ENCODE measurements around the gene RASGRF2. TPM values are rescaled to one million over a fixed set of nuclear protein-coding genes. Genes with fewer than 3 reads are reported as not detected.
"Not testable (repeated sequence)": the region's sequence is repeated elsewhere in the genome, so short reads cannot be mapped to it uniquely, and the experiment has no call there.

Gene RASGRF2
- total RNA-seq, 4 donors from 2014 or later = 2.0 to 3.6 (median 2.8) TPM

- in situ Hi-C loops (cut with MboI; ENCODE audit: low pct_ligation_motif_present in 1 of 4, low pct_unique_long_range_greater_than_20kb in 1 of 4, low sequenced_read_pairs in 3 of 4); H3K4me3 ChIP-seq; H3K27me3 ChIP-seq; intact Hi-C loops (cut with DNase I; ENCODE audit: low total_unique reads); H3K4me1 ChIP-seq; H3K9me3 ChIP-seq; DNase-seq; H3K36me3 ChIP-seq; H3K27ac ChIP-seq: not testable (repeated sequence)
- 85 to 91% methylated on average over 3 of the region's 3 CpGs for WGBS, 2 donors (ENCODE audit: low coverage in 1 of 2)
These were observed 70.3 kb downstream of the RASGRF2 start for GRCh38 chr5:81030236-81031034.

- in situ Hi-C loops (cut with MboI; ENCODE audit: low pct_ligation_motif_present in 1 of 4, low pct_unique_long_range_greater_than_20kb in 1 of 4, low sequenced_read_pairs in 3 of 4) = no loop called here
- H3K27me3 ChIP-seq = no peaks in the 10 kb centered on the region
- H3K27ac ChIP-seq = no peak overlapping the region
- 87 to 94% methylated on average over 2 of the region's 2 CpGs for WGBS, 2 donors (ENCODE audit: low coverage in 1 of 2)
- no peaks in the 10 kb centered on the region for H3K36me3 ChIP-seq
- H3K4me3 ChIP-seq = no peak overlapping the region
- H3K4me1 ChIP-seq = no peaks in the 10 kb centered on the region
- TF ChIP-seq POLR2AphosphoS5 (IDR thresholded peaks at IDR 0.05) (no peak), POLR2A (IDR thresholded peaks at IDR 0.05) (no peak), EP300 (IDR thresholded peaks at IDR 0.05; ENCODE audit: low read depth) (no peak), CTCF (IDR thresholded peaks at IDR 0.05) (no peak)
- DNase-seq = no peak
- intact Hi-C loops (cut with DNase I; ENCODE audit: low total_unique reads) = no loop called here
- no peaks in the 10 kb centered on the region for H3K9me3 ChIP-seq
These were observed 75.4 kb downstream of the RASGRF2 start for GRCh38 chr5:81035522-81035921.

GRCh38 chr5:81038495-81038894, 78.3 kb downstream of the RASGRF2 start:
- intact Hi-C loops (cut with DNase I; ENCODE audit: low total_unique reads) (no loop called here), in situ Hi-C loops (cut with MboI; ENCODE audit: low pct_ligation_motif_present in 1 of 4, low pct_unique_long_range_greater_than_20kb in 1 of 4, low sequenced_read_pairs in 3 of 4) (no loop called here)
- Histone ChIP-seq H3K9me3 (no peaks in the 10 kb centered on the region), H3K27me3 (no peaks in the 10 kb centered on the region), H3K27ac (no peak overlapping the region), H3K4me1 (no peaks in the 10 kb centered on the region), H3K36me3 (no peaks in the 10 kb centered on the region), H3K4me3 (no peak overlapping the region)
- DNase-seq = no peak
- TF ChIP-seq EP300 (IDR thresholded peaks at IDR 0.05; ENCODE audit: low read depth) (no peak), POLR2A (IDR thresholded peaks at IDR 0.05) (no peak), POLR2AphosphoS5 (IDR thresholded peaks at IDR 0.05) (no peak), CTCF (IDR thresholded peaks at IDR 0.05) (no peak)
- WGBS, 2 donors (ENCODE audit: low coverage in 1 of 2) = 90 to 91% methylated on average over 1 of the region's 1 CpG

GRCh38 chr5:81044868-81045267, 84.7 kb downstream of the RASGRF2 start:
- Histone ChIP-seq H3K4me1 (no peaks in the 10 kb centered on the region), H3K4me3 (no peak overlapping the region), H3K36me3 (no peaks in the 10 kb centered on the region), H3K27ac (no peak overlapping the region), H3K27me3 (no peaks in the 10 kb centered on the region), H3K9me3 (no peaks in the 10 kb centered on the region)
- in situ Hi-C loops (cut with MboI; ENCODE audit: low pct_ligation_motif_present in 1 of 4, low pct_unique_long_range_greater_than_20kb in 1 of 4, low sequenced_read_pairs in 3 of 4) (no loop called here), intact Hi-C loops (cut with DNase I; ENCODE audit: low total_unique reads) (no loop called here)
- DNase-seq = no peak
- WGBS, 2 donors (ENCODE audit: low coverage in 1 of 2) = 79 to 94% methylated on average over 4 of the region's 4 CpGs
- TF ChIP-seq EP300 (IDR thresholded peaks at IDR 0.05; ENCODE audit: low read depth) (no peak), POLR2A (IDR thresholded peaks at IDR 0.05) (no peak), CTCF (IDR thresholded peaks at IDR 0.05) (no peak), POLR2AphosphoS5 (IDR thresholded peaks at IDR 0.05) (no peak)

GRCh38 chr5:81045389-81045807, 85.2 kb downstream of the RASGRF2 start:
- no peaks in the 10 kb centered on the region for H3K27me3 ChIP-seq
- no peak overlapping the region for H3K4me3 ChIP-seq
- DNase-seq = no peak
- intact Hi-C loops (cut with DNase I; ENCODE audit: low total_unique reads) = no loop called here
- in situ Hi-C loops (cut with MboI; ENCODE audit: low pct_ligation_motif_present in 1 of 4, low pct_unique_long_range_greater_than_20kb in 1 of 4, low sequenced_read_pairs in 3 of 4) = no loop called here
- H3K9me3 ChIP-seq = no peaks in the 10 kb centered on the region
- H3K36me3 ChIP-seq = no peaks in the 10 kb centered on the region
- H3K4me1 ChIP-seq = no peaks in the 10 kb centered on the region
- TF ChIP-seq EP300 (IDR thresholded peaks at IDR 0.05; ENCODE audit: low read depth) (no peak), POLR2A (IDR thresholded peaks at IDR 0.05) (no peak), CTCF (IDR thresholded peaks at IDR 0.05) (no peak), POLR2AphosphoS5 (IDR thresholded peaks at IDR 0.05) (no peak)
- no peak overlapping the region for H3K27ac ChIP-seq

All from transverse colon (tissue), 4 donors.